Prostate gland (tissue), 2 donors: ENCODE measurements around the gene NSL1. TPM values are rescaled to one million over a fixed set of nuclear protein-coding genes. Genes with fewer than 3 reads are reported as not detected.

ENCODE experiments used
- DNase-seq: peaks from one replicate; pipeline ENCODE4 v3.0.0-alpha.2; 2019; ENCODE audit warnings: low spot score
- H3K27ac ChIP-seq, 2 donors: fragments of 200-600 bp; sonication (generic); 2 replicates each; pipeline ENCODE4 v1.5.1; 2017 to 2019
- H3K27me3 ChIP-seq: fragments of 200-600 bp; sonication (generic); replicated peaks from 2 replicates; pipeline ENCODE4 v1.5.1; 2019; ENCODE audit not compliant: insufficient read depth
- H3K36me3 ChIP-seq, 2 donors: fragments of 200-600 bp; sonication (generic); 1 replicate in 1 of 2; 2 replicates in 1 of 2; pipeline versions ENCODE4 v1.5.1 to v1.8.1; 2017 to 2019
- H3K4me1 ChIP-seq: fragments of 200-600 bp; sonication (generic); replicated peaks from 2 replicates; pipeline ENCODE4 v1.5.1; 2019
- H3K4me3 ChIP-seq, 2 donors: fragments of 200-600 bp; sonication (generic); 2 replicates each; pipeline ENCODE4 v1.5.1; 2017 to 2019
- H3K9me3 ChIP-seq: fragments of 200-600 bp; sonication (generic); 2 replicates; pipeline ENCODE4 v1.5.1; 2017
- CTCF ChIP-seq, 4 experiments: fragments of 200-600 bp in 2 of 4; fragments of 450-650 bp in 2 of 4; sonication (generic) in 2 of 4; IDR thresholded peaks; 1 replicate in 3 of 4; 2 replicates in 1 of 4; pipeline ENCODE4 v1.5.1; 2016 to 2019; ENCODE audit warnings: antibody characterized with exemption in 4 of 4, mild to moderate bottlenecking in 2 of 4, moderate library complexity in 2 of 4
- POLR2A ChIP-seq: fragments of 450-650 bp; IDR thresholded peaks from one replicate; pipeline ENCODE4 v1.6.1; 2016; ENCODE audit warnings: antibody characterized with exemption, mild to moderate bottlenecking
- POLR2AphosphoS5 ChIP-seq: sonication (generic); formaldehyde crosslinking; IDR thresholded peaks from one replicate; pipeline ENCODE4 v1.6.1; 2017; ENCODE audit warnings: antibody characterized with exemption
- WGBS: methylation state at CpG from one replicate; pipeline ENCODE4 v1.1.5; 2018; 5-methylcytosine and 5-hydroxymethylcytosine counted together
- intact Hi-C: fragments of 100-400 bp; cut with DNase I; formaldehyde crosslinking; loops from one replicate; pipeline ENCODE4 v1.14.2; 2022
- total RNA-seq, 2 donors: library from RNA; depleted of rRNA; stranded (reverse); fragments of >200 nt; gene quantifications; one replicate each; pipeline ENCODE4 v1.1.0, GENCODE V29; 2016

The NSL1 gene
- total RNA-seq, 2 donors from 2014 or later = 31.6 to 42.6 TPM

- Histone ChIP-seq H3K4me3 (no peak overlapping the region), H3K27me3 (no peaks in the 10 kb centered on the region), H3K4me1 (no peaks in the 10 kb centered on the region), H3K27ac (no peak overlapping the region), H3K9me3 (no peaks in the 10 kb centered on the region), H3K36me3 (no peaks in the 10 kb centered on the region)
- WGBS = 93% methylated on average over 3 of the region's 3 CpGs
- no peak for DNase-seq
- intact Hi-C loops = no loop called here
- TF ChIP-seq POLR2AphosphoS5 (no peak), POLR2A (no peak), CTCF (IDR thresholded peaks at IDR 0.05) (no peak)
Observed at GRCh38 chr1:212797681-212798080, 6.1 kb upstream of the NSL1 start.

- intact Hi-C loops = no loop called here
Observed at GRCh38 chr1:212794561-212795014, 3.0 kb upstream of the NSL1 start.

GRCh38 chr1:212792396-212792908 lies 875 bp upstream of the NSL1 start:
- Histone ChIP-seq H3K27me3 (no peaks in the 10 kb centered on the region), H3K36me3 (no peaks in the 10 kb centered on the region), H3K4me1 (no peaks in the 10 kb centered on the region), H3K4me3 (peak overlapping the region; percentile 81 to 84), H3K9me3 (no peaks in the 10 kb centered on the region), H3K27ac (peak overlapping the region; percentile 86 to 97)
- no peak for TF ChIP-seq CTCF (IDR thresholded peaks at IDR 0.05)
- TF ChIP-seq POLR2AphosphoS5 = no peak
- no peak for TF ChIP-seq POLR2A
- WGBS = 16% methylated on average over 16 of the region's 16 CpGs
- DNase-seq = no peak
- intact Hi-C loops = no loop called here

More at GRCh38 chr1:212794561-212795014, 3.0 kb upstream of the NSL1 start:
- no peak overlapping the region for H3K4me3 ChIP-seq
- WGBS = 76% methylated on average over 1 of the region's 1 CpG
- H3K27ac ChIP-seq = no peak overlapping the region
- no peak for TF ChIP-seq POLR2AphosphoS5
- TF ChIP-seq CTCF (IDR thresholded peaks at IDR 0.05) = no peak
- no peak for TF ChIP-seq POLR2A
- no peak for DNase-seq
- H3K9me3 ChIP-seq = no peaks in the 10 kb centered on the region
- no peaks in the 10 kb centered on the region for H3K27me3 ChIP-seq
- no peaks in the 10 kb centered on the region for H3K4me1 ChIP-seq
- H3K36me3 ChIP-seq = no peaks in the 10 kb centered on the region

- intact Hi-C loops = no loop called here
- peak overlapping the region; percentile 81 to 84 for H3K4me3 ChIP-seq
- H3K27me3 ChIP-seq = no peaks in the 10 kb centered on the region
- peak overlapping the region; percentile 86 to 97 for H3K27ac ChIP-seq
- under 1% methylated on average over 22 of the region's 22 CpGs for WGBS
- H3K9me3 ChIP-seq = no peaks in the 10 kb centered on the region
- no peaks in the 10 kb centered on the region for H3K36me3 ChIP-seq
- TF ChIP-seq POLR2AphosphoS5 = no peak
- DNase-seq = no peak
- no peaks in the 10 kb centered on the region for H3K4me1 ChIP-seq
Observed at GRCh38 chr1:212791261-212791675, 309 bp downstream of the NSL1 start.

- intact Hi-C loops = no loop called here
- no peaks in the 10 kb centered on the region for H3K4me1 ChIP-seq
- no peak overlapping the region for H3K27ac ChIP-seq
- H3K36me3 ChIP-seq = no peaks in the 10 kb centered on the region
- no peak overlapping the region for H3K4me3 ChIP-seq
- H3K9me3 ChIP-seq = no peaks in the 10 kb centered on the region
- DNase-seq = no peak
- H3K27me3 ChIP-seq = no peaks in the 10 kb centered on the region
- WGBS = 100% methylated on average over 1 of the region's 1 CpG
- TF ChIP-seq POLR2AphosphoS5 (no peak), POLR2A (no peak)
Observed at GRCh38 chr1:212785871-212786270, 5.7 kb downstream of the NSL1 start.

GRCh38 chr1:212783976-212784375 lies 7.6 kb downstream of the NSL1 start:
- Histone ChIP-seq H3K36me3 (no peaks in the 10 kb centered on the region), H3K27ac (no peak overlapping the region), H3K4me3 (no peak overlapping the region), H3K27me3 (no peaks in the 10 kb centered on the region), H3K9me3 (no peaks in the 10 kb centered on the region), H3K4me1 (no peaks in the 10 kb centered on the region)
- DNase-seq = no peak
- intact Hi-C loops = loop anchor here (5.0 kb wide), 2 partner anchors 117 to 307 kb away; no protein-coding TSS in a partner anchor
- 56% methylated on average over 1 of the region's 1 CpG for WGBS
- no peak for TF ChIP-seq CTCF (IDR thresholded peaks at IDR 0.05)
- TF ChIP-seq POLR2A = no peak
- no peak for TF ChIP-seq POLR2AphosphoS5
